SK-N-SH (cell line): ENCODE measurements around the gene FXYD2. TPM values are rescaled to one million over a fixed set of nuclear protein-coding genes. Genes with fewer than 3 reads are reported as not detected.

Experiments used
- CTCF ChIA-PET: fragments of 300-600, 350-600 bp; formaldehyde crosslinking; extraction: SDS; loops from one replicate; lab custom pipeline; 2021; lab: Yijun Ruan, JAX
- POLR2A ChIA-PET: fragments of 350-600 bp; sonication (Branson Sonifier 250); formaldehyde crosslinking; extraction: SDS; loops from one replicate; lab custom pipeline; 2020; ENCODE audit warnings: antibody characterized with exemption, inconsistent platforms; lab: Yijun Ruan, JAX
- DNase-seq: peaks from one replicate; pipeline ENCODE4 v3.0.0; 2012
- H2AFZ ChIP-seq: fragments of 200-600 bp; sonication (generic); 2 replicates; pipeline ENCODE4 v1.8.1; 2016; ENCODE audit warnings: antibody characterized with exemption, mild to moderate bottlenecking, low read depth
- H3F3A ChIP-seq: fragments of 200-600 bp; sonication (generic); replicated peaks from 2 replicates; pipeline ENCODE3; 2016; ENCODE audit warnings: antibody characterized with exemption, mild to moderate bottlenecking; ENCODE audit not compliant: insufficient read depth
- H3K27ac ChIP-seq, 2 experiments: fragments of 200-500 bp in 1 of 2; fragments of 200-600 bp in 1 of 2; sonication (Bioruptor generic) in 1 of 2; sonication (generic), shearing (Covaris generic) in 1 of 2; 2 replicates each; pipeline versions ENCODE4 v1.5.1 to v1.6.1; 2014 to 2016; ENCODE audit warnings: low read depth in 2 of 2, inconsistent platforms in 1 of 2, low read length in 1 of 2, mild to moderate bottlenecking in 1 of 2, mixed read lengths in 1 of 2
- H3K27me3 ChIP-seq: fragments of 200-600 bp; sonication (generic), shearing (Covaris generic); 2 replicates; pipeline ENCODE4 v1.6.1; 2016; ENCODE audit warnings: mixed run types; ENCODE audit not compliant: insufficient read depth
- H3K36me3 ChIP-seq, 2 experiments: fragments of 200-500 bp in 1 of 2; fragments of 200-600 bp in 1 of 2; sonication (Bioruptor generic) in 1 of 2; sonication (generic) in 1 of 2; replicated peaks in 1 of 2; 2 replicates each; pipeline versions ENCODE3 to v1.5.1; 2014 to 2016; ENCODE audit warnings: low read length in 1 of 2, mild to moderate bottlenecking in 1 of 2; ENCODE audit not compliant: insufficient read depth in 2 of 2, control insufficient read depth in 1 of 2
- H3K4me1 ChIP-seq, 2 experiments: fragments of 200-500 bp in 1 of 2; fragments of 200-600 bp in 1 of 2; sonication (Bioruptor generic) in 1 of 2; sonication (generic), shearing (Covaris generic) in 1 of 2; 2 replicates each; pipeline versions ENCODE4 v1.5.1 to v1.6.1; 2014 to 2016; ENCODE audit warnings: low read depth in 1 of 2, low read length in 1 of 2, mixed run types in 1 of 2; ENCODE audit not compliant: insufficient read depth in 2 of 2, control insufficient read depth in 1 of 2
- H3K4me2 ChIP-seq: fragments of 200-600 bp; sonication (generic), shearing (Covaris generic); 2 replicates; pipeline ENCODE4 v1.6.1; 2017; ENCODE audit warnings: mixed run types
- H3K4me3 ChIP-seq, 2 experiments: fragments of 200-500 bp in 1 of 2; fragments of 200-600 bp in 1 of 2; sonication (Bioruptor generic) in 1 of 2; sonication (generic), shearing (Covaris generic) in 1 of 2; 2 replicates each; pipeline versions ENCODE4 v1.5.1 to v1.8.1; 2014 to 2016; ENCODE audit warnings: low read depth in 2 of 2, inconsistent platforms in 1 of 2, low read length in 1 of 2, mild to moderate bottlenecking in 1 of 2, mixed read lengths in 1 of 2, moderate library complexity in 1 of 2
- H3K79me2 ChIP-seq: fragments of 200-600 bp; sonication (generic); 2 replicates; pipeline ENCODE4 v1.8.1; 2017; ENCODE audit warnings: mild to moderate bottlenecking; ENCODE audit not compliant: insufficient read depth
- H3K9ac ChIP-seq: fragments of 200-600 bp; sonication (generic); 2 replicates; pipeline ENCODE4 v1.6.1; 2017; ENCODE audit warnings: mixed run types
- H3K9me2 ChIP-seq: fragments of 200-600 bp; sonication (generic); 2 replicates; pipeline ENCODE4 v1.6.1; 2017; ENCODE audit warnings: mixed run types
- H3K9me3 ChIP-seq: fragments of 200-600 bp; sonication (generic); 2 replicates; pipeline ENCODE4 v1.6.1; 2017; ENCODE audit warnings: mixed run types, mild to moderate bottlenecking, moderate library complexity
- H4K20me1 ChIP-seq: fragments of 200-600 bp; sonication (generic); 2 replicates; pipeline ENCODE4 v1.6.1; 2017; ENCODE audit warnings: mild to moderate bottlenecking, mixed run types; ENCODE audit not compliant: insufficient read depth
- CTCF ChIP-seq: fragments of 200-600 bp; sonication (generic); IDR thresholded peaks from 2 replicates; pipeline ENCODE4 v1.6.1; 2017; ENCODE audit warnings: antibody characterized with exemption, mild to moderate bottlenecking, moderate library complexity
- ELF1 ChIP-seq: IDR thresholded peaks from 2 replicates; pipeline ENCODE4 v1.4.0; 2012
- EP300 ChIP-seq, 2 experiments: IDR thresholded peaks; 2 replicates each; pipeline versions ENCODE4 v1.4.0 to v1.6.1; 2012; ENCODE audit warnings: borderline replicate concordance in 1 of 2, low read depth in 1 of 2, low read length in 1 of 2
- FOXJ3 ChIP-seq: sonication (generic); formaldehyde crosslinking; IDR thresholded peaks from 2 replicates; pipeline ENCODE4 v1.5.1; 2020; ENCODE audit warnings: mild to moderate bottlenecking, missing genetic modification reagents
- FOXM1 ChIP-seq: IDR thresholded peaks from 2 replicates; pipeline ENCODE4 v1.4.0; 2012; ENCODE audit warnings: low read depth, mild to moderate bottlenecking
- JUND ChIP-seq: IDR thresholded peaks from 2 replicates; pipeline ENCODE4 v1.4.0; 2012
- MXI1 ChIP-seq: IDR thresholded peaks from 2 replicates; pipeline ENCODE4 v1.6.1; 2012; ENCODE audit warnings: mild to moderate bottlenecking, low read depth, low read length, improper control_type of control experiment
- NFIC ChIP-seq: IDR thresholded peaks from 2 replicates; pipeline ENCODE4 v1.4.0; 2012; ENCODE audit warnings: borderline replicate concordance
- NRF1 ChIP-seq: IDR thresholded peaks from 2 replicates; pipeline ENCODE4 v1.6.1; 2012; ENCODE audit warnings: low read depth, mild to moderate bottlenecking, low read length
- PBX3 ChIP-seq: IDR thresholded peaks from 2 replicates; pipeline ENCODE4; 2012
- RFX5 ChIP-seq: IDR thresholded peaks from 2 replicates; pipeline ENCODE4 v1.6.1; 2012; ENCODE audit warnings: mild to moderate bottlenecking, improper control_type of control experiment, low read length
- RXRA ChIP-seq: IDR thresholded peaks from 2 replicates; pipeline ENCODE4 v1.4.0; 2012; ENCODE audit warnings: low read depth, mild to moderate bottlenecking, borderline replicate concordance
- SIN3A ChIP-seq: IDR thresholded peaks from 2 replicates; pipeline ENCODE4 v1.6.1; 2012; ENCODE audit warnings: low read depth, mild to moderate bottlenecking, low read length, moderate library complexity, borderline replicate concordance
- TEAD4 ChIP-seq: IDR thresholded peaks from 2 replicates; pipeline ENCODE4 v1.4.0; 2012; ENCODE audit warnings: mild to moderate bottlenecking, borderline replicate concordance; ENCODE audit not compliant: insufficient read depth
- YY1 ChIP-seq: IDR thresholded peaks from 2 replicates; pipeline ENCODE4 v1.4.0; 2012; ENCODE audit warnings: low read depth, mild to moderate bottlenecking
- ZBTB33 ChIP-seq: IDR thresholded peaks from 2 replicates; pipeline ENCODE4 v1.4.0; 2012; ENCODE audit warnings: low read depth, borderline replicate concordance
- WGBS: methylation state at CpG from one replicate; pipeline ENCODE4 v1.1.6; 2017; ENCODE audit warnings: low lambda C conversion rate; 5-methylcytosine and 5-hydroxymethylcytosine counted together
- polyA plus RNA-seq, 3 experiments: library from polyadenylated mRNA; depleted of rRNA; stranded (reverse); fragments of >200 nt; gene quantifications; 2 replicates each; pipeline ENCODE4 v1.2.3, GENCODE V29; 2012
- TF ChIP-seq, protein P1 (sequence below): fragments of 150-350 bp; IDR thresholded peaks from 2 replicates; pipeline ENCODE4 v1.6.1; 2016; ENCODE audit warnings: mild to moderate bottlenecking, low read depth, low read length
- TF ChIP-seq, protein P2 (sequence below): fragments of 150-350 bp; IDR thresholded peaks from 2 replicates; pipeline ENCODE4 v1.6.1; 2017; ENCODE audit warnings: antibody characterized with exemption, low read length, low read depth, borderline replicate concordance
- TF ChIP-seq, protein P3 (sequence below): IDR thresholded peaks from 2 replicates; pipeline ENCODE4 v1.4.0; 2012; ENCODE audit warnings: low read depth

Gene FXYD2
- polyA plus RNA-seq, 1 of the 3 experiments (the other 2 are of a cell fraction), result not detected

DNA sequence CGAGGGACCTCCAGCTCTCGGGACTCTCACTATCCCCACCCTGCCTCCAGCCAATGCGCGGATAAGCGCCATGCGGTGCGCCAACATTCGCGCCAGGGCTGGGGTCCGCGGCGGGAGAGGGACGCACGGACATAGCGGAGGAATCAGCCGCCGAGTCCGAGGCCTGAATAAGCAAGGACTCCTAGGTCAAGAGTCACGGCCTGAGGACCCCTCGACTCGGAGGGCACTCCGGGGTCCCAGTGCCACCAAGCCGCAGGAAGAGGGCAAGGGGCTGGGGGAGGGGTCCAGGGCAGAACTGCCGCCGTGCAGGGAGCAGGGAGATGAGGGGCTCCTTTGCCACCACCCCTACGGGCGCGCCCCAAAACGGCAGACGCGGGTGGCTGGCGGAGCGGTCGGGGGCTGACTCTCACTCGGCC is 28.1 kb downstream of the FXYD2 start (continued):
- no peak for TF ChIP-seq NFIC
- no peak for TF ChIP-seq CTCF
- no peak for TF ChIP-seq NRF1
- no peak for TF ChIP-seq RFX5
- TF ChIP-seq, protein P1, sequence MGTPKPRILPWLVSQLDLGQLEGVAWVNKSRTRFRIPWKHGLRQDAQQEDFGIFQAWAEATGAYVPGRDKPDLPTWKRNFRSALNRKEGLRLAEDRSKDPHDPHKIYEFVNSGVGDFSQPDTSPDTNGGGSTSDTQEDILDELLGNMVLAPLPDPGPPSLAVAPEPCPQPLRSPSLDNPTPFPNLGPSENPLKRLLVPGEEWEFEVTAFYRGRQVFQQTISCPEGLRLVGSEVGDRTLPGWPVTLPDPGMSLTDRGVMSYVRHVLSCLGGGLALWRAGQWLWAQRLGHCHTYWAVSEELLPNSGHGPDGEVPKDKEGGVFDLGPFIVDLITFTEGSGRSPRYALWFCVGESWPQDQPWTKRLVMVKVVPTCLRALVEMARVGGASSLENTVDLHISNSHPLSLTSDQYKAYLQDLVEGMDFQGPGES, result no peak
- no peak for TF ChIP-seq FOXJ3 (CRISPR knock-in tag)

- H4K20me1 ChIP-seq, result no peaks in the 10 kb centered on the region
- no peak overlapping the region for H2AFZ ChIP-seq
- no peak overlapping the region for H3K27ac ChIP-seq
- H3K9me3 ChIP-seq, result no peaks in the 10 kb centered on the region
- TF ChIP-seq TEAD4, result no peak
- no peak for TF ChIP-seq FOXM1
- no peak for TF ChIP-seq FOXJ3 (CRISPR knock-in tag)
- TF ChIP-seq PBX3, result no peak
- TF ChIP-seq, protein P2, sequence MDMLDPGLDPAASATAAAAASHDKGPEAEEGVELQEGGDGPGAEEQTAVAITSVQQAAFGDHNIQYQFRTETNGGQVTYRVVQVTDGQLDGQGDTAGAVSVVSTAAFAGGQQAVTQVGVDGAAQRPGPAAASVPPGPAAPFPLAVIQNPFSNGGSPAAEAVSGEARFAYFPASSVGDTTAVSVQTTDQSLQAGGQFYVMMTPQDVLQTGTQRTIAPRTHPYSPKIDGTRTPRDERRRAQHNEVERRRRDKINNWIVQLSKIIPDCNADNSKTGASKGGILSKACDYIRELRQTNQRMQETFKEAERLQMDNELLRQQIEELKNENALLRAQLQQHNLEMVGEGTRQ, result no peak
- TF ChIP-seq MXI1, result no peak
- no peak for TF ChIP-seq JUND
- TF ChIP-seq ELF1, result no peak
- no peak for TF ChIP-seq RXRA
- TF ChIP-seq YY1, result no peak
- no peak for TF ChIP-seq RFX5
- TF ChIP-seq NRF1, result no peak
- no peak for TF ChIP-seq ZBTB33
- TF ChIP-seq, protein P3, sequence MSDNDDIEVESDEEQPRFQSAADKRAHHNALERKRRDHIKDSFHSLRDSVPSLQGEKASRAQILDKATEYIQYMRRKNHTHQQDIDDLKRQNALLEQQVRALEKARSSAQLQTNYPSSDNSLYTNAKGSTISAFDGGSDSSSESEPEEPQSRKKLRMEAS, result no peak
- TF ChIP-seq EP300 (IDR thresholded peaks at IDR 0.05; ENCODE audit: borderline replicate concordance in 1 of 2, low read depth in 1 of 2, low read length in 1 of 2), result no peak
- no peak for TF ChIP-seq SIN3A
- no peaks in the 10 kb centered on the region for H3K79me2 ChIP-seq
- H3K4me1 ChIP-seq, result peaks cover 0 to 14% of the 10 kb centered on the region in 2 experiments; a peak in 1 of 4 replicates
- H3K4me3 ChIP-seq, result peak overlapping the region in 1 of 2 experiments; percentile 34; a peak in 2 of 4 replicates
- POLR2A ChIA-PET, result no interaction called here
- CTCF ChIA-PET, result interaction anchor here (1.0 to 5.6 kb wide), 5 partner anchors 8 to 352 kb away, joined by 3 to 46 read pairs (median 5); no protein-coding TSS in a partner anchor
- WGBS, result 33% methylated on average over 18 of the region's 53 CpGs
- no peak overlapping the region for H3K4me2 ChIP-seq
- no peak overlapping the region for H3K9ac ChIP-seq
- no peaks in the 10 kb centered on the region for H3K9me2 ChIP-seq
- H3K36me3 ChIP-seq, result no peaks in the 10 kb centered on the region
- peaks cover 35% of the 10 kb centered on the region for H3K27me3 ChIP-seq
- peak; percentile 70 for DNase-seq
- H3F3A ChIP-seq, result no peaks in the 10 kb centered on the region
Observed at GRCh38 chr11:117795638-117796455, 28.7 kb downstream of the FXYD2 start.
